Mesenteric fat pad (tissue), 1 donor: ENCODE results near the gene ATP1A4. TPM values are rescaled to one million over a fixed set of nuclear protein-coding genes. Genes with fewer than 3 reads are reported as not detected.

Experiments used
- DNase-seq: peaks from one replicate; pipeline ENCODE4 v3.0.0-alpha.2; 2020; ENCODE audit warnings: low spot score
- total RNA-seq: library from RNA; stranded (reverse); fragmentation: NEBNext Ultra II Directional; extraction: Animal tissue kit (Norgen Biotek cat#: 25700); gene quantifications from one replicate; pipeline ENCODE4 v1.2.1, GENCODE V29; 2021
- donor health status: DM: yes; HTN: yes; CAD: no.

Gene ATP1A4
- total RNA-seq, 1 donor from 2014 or later: 0.39 TPM

DNA sequence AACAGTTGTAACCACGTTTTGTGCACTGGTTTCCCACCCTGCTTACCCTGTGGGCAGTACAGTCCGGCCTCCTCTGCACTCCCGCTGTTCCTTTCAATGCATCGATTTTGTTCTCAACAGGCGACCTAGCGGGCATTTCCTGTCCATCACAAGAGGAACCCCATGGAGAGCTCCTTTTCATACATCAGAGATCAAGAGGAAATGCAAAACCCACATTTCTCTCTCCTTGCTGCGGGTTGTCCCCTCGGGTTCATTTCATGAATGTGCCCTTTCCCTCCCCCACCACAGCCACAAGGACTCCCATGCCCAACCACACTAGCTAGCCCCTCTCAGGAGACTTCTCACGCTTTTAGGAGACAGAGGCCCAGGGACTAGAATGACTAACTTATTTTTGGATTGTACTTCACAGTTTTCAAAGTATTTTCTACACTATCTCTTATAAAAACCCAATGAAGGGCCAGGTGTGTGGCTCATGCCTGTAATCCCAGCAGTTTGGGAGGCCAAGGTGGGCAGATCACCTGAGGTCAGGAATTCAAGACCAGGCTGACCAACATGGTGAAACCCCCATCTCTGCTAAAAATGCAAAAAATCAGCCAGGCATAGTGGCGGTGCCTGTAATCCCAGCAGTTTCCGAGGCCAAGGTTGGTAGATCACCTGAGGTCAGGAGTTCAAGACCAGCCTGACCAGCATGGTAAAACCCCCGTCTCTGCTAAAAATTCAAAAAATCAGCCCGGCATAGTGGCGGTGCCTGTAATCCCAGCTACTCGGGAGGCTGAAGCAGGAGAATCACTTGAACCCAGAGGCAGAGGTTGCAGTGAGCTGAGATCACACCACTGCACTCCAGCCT, 18.4 kb downstream of the ATP1A4 start:
- DNase-seq: no peak

DNA sequence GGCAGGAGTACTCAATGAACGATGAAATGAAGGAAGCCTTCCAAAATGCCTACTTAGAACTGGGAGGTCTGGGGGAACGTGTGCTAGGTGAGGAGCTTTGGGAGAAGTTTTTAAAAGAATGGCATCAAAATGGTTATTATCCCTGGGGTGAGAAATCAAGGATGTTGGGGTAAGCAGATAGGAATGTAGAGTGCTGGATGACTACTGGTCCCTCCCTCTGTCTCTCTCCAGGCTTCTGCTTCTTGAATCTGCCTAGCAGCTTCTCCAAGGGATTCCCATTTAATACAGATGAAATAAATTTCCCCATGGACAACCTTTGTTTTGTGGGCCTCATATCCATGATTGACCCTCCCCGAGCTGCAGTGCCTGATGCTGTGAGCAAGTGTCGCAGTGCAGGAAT, 20.0 kb downstream of the ATP1A4 start:
- no peak for DNase-seq

DNA sequence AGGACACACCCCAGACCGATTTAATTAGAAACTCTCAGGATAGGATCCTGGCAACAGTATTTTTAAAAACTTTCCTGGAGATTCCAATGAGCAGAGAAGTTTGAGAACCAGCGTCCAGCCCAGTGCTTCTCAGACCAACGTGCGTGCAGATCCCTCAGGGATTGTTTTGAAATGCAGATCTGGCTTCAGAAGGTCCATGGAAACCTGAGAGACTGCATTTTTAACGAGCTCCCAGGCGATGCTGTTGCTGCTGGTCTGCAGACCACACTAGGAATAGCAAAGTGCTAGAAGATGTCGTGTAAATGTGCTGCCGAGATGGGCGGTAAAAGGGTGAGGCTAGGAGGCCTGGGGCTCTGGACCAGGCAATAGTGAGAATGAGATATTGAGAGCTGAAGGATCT, 20.6 kb downstream of the ATP1A4 start:
- DNase-seq: no peak

DNA sequence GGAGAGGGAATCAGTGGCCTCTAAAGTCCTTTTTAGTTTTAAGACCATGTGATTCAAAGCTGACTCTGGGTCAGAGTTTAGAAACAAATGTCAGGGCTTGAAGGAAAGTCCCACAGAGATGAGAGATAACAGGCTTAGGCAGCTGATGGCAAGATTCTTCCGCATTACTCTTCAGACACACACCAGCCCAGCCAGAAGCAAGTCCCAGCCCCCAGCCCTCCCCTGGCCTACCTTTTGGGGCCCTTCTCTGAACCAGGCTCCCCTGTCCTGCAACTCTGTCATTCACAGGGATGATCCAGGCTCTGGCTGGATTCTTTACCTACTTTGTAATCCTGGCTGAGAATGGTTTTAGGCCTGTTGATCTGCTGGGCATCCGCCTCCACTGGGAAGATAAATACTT, 25.8 kb downstream of the ATP1A4 start:
- DNase-seq: no peak

DNA sequence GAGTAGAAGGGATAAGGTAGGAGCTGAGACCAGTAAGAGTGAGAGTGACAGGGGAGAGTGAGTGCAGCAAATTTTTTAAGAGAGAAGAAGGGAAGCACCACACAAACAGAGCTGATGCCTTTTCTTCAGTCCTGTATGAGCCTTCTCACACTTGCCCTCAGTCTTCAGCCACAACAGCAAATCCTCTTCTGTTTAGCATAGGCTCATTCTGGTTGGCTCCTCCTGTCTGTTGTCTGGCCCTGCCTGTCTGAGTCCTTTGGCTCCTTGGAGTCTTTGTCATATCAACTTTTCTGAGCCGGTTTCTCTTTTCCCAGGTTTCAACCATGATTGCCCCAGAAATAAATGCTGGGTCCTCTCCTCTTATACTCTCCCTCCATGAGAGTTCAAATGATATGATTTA, 26.3 kb downstream of the ATP1A4 start:
- no peak for DNase-seq

DNA sequence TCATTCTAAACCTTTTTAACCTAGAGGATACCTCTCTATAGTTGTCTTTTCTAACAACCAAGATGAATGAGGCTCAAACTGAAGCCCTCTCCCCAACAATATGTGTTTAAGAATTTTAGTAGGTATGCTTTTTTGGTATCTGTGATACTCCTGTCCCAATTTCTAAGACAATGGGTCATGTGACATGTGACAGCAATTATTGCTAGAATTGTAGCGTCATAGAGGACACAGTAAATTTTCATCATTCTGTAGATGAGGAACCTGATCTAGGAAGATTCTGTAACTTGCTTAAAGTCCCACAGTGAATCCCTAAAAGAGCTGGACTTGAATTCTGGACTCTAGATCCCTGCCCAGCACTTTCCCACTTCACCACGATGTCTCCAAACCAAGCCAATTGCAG, 27.3 kb downstream of the ATP1A4 start:
- DNase-seq: no peak

DNA sequence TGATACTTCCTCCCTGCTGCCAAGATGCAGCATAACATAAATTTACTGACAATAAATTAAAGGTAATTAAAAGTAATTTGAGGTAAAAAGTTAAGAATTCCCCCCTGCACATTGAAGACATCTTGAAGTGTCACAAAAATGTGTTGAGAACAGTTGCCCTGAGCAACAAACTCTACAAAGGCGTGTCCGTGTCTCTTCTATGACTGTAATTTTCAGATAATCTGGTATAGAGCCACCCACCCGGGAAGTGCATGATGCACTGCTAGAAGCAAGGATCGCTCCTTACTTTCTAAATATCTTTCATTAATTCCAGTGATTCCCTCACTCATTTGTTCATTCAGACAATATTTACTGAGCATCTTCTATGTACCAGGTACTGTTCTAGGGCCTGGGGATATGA, 27.9 kb downstream of the ATP1A4 start:
- no peak for DNase-seq

DNA sequence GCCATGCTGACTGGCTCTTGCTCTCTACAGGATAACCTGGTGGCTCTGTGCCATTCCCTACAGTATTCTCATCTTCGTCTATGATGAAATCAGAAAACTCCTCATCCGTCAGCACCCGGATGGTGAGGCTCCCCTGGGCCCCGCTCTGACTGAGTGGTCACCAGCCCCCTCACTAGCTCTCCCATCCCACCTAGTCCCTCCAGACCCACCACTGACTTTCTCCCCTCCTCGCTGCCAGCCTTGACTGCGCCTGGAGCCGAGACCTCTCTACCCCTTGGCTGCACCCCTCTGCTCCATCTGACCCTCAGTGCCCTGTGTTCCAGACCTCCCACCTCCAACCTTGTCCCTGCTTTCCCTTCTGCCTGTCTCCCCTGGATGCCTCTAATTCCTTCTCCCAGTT, 34.8 kb downstream of the ATP1A4 start:
- no peak for DNase-seq

DNA sequence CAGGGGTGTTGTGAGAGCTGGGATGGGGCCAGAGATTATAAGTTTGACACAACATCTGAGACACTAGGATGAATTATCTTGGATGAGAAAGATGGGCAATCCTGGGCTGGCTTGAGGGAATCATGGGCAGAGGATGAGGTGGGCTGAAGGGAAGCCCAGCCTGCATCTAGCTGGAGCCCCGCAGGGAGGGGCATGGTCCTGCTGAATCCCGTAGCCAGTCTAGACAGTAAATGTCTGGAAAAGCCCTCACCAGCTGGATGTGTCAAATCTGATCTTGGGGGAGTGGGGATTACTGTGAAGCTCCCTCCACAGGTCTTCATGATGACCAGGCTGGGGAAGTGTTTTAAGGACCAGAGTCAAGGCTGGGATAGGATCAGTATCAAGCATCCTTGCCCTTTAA, 35.3 kb downstream of the ATP1A4 start:
- DNase-seq: no peak

DNA sequence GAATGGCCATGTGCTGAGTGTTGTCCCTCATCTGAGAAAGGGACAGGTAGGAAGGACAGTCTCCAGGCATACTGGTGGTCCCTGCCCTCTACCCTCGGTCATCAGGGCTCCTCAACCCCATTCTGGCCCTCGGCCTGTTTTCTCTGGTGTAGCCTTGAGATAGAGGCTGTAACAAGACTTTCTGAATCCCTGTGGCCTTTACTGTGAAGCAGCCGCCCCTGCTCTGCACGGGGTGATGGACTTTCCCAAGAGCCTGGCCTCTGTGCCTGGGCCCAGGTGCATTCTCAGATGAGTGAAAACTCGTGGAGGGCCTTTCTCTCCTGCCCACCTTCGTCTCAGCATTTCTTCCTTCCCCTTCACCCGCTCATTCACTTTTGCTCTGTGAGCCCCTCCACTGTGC, 36.0 kb downstream of the ATP1A4 start:
- DNase-seq: no peak

DNA sequence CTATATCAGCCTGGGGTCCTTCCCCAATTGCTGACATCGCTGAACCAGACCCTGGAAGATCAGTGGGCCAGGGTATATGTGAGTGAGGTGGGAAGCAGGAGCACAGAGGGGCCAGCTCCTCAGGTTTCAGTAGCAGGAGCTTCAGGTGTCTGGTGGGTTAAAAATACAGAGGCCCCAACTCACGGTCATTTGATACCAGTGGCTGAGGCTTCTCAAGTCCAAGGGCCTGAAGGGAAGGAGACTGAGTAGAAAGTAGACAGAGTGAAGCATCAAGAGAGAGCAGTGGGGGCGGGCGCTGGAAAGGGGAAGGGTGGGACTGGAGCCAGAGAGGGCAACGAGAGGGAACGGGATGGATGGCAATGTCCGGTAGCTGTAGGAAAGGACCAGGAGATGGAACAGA, 36.9 kb downstream of the ATP1A4 start:
- DNase-seq: no peak

DNA sequence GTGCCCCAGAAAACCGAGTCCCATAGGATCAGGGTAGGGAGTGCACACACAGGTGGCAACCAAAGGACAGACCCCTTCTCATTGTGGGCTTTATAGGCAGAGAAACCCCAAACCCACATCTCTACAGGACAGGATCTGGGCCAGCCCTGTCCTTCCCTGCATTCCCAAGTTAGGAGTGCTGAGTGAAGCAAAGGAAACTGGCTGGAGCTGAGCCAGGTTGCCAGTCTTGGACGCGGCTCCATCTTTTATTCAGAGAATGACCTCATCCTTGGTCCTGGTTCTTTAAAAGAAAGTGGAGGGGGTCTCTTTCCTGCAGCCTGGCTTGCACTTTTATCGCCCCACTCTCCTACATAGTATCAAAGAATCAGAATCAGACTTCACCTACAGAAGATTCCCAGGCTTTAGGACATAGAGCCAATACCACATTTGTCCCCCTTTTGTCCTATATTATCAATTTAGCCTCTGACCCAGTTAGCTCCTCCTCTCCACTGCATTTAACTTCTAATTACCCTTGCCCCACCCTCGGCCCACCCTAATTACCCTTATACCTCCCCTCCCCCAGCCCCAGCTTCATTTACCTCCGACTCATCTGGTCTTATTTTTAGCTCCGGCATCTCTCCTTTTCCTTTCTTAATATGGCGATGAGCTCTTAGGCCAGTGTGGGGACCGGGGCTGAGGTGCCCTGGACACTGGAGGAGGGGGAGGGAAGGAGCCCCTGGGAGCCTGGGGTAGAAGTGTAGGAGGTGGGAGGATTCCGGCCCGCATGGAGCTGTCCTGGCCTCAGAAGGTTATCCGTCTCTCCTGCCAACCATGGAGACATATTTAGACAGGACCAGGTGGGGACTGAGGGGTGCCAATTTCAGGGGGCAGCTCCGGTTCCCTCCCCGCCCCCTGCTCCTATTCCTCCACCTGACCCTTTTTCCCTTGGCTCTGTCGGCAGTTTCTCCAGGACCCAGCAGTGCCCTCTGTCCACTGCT, 38.5 kb downstream of the ATP1A4 start, which contains the start of gene CASQ1:
Gene CASQ1, plus strand, starts transcription at position 927 of the 977 bp plus-strand sequence. CDS start 177 bp downstream, outside the sequence.
- no peak for DNase-seq

DNA sequence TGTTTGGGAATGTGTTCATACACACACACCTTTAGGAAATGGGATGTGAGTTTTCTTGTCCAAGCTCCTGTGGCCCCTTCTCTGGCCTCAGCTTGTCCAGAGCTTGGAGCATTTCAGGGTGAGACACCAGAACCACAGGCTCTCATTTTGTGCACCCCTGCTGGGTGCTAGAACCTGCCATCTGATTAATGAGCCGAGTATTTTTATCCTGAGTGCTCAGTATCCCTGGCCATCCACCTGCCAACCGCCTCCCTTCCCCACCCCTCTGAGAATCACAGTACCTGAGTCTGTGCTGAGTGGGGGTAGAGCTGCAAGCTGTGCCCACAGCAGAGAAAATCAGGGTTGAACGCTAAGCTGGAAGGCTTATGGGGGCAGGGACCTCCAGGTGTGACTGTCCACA, 40.4 kb downstream of the ATP1A4 start:
- DNase-seq: no peak

DNA sequence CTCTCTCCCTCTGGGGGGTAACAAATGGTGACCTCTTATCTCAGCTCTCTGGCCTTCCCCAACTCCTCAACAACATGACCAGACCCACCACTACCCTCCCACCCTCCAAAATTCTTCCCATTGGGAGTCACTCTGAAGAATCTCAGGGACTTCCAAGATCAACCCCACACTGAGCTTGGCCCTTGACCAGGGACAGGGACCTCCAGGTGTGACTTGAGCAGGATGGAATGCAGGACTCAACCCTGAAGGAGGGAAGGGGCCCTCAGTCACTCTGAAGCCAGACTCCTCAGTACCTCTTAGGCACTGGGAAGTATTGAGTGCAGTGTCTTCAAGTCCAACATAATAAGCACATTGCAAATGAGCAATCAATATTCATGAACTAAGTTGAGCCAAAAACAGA, 40.8 kb downstream of the ATP1A4 start:
- no peak for DNase-seq

DNA sequence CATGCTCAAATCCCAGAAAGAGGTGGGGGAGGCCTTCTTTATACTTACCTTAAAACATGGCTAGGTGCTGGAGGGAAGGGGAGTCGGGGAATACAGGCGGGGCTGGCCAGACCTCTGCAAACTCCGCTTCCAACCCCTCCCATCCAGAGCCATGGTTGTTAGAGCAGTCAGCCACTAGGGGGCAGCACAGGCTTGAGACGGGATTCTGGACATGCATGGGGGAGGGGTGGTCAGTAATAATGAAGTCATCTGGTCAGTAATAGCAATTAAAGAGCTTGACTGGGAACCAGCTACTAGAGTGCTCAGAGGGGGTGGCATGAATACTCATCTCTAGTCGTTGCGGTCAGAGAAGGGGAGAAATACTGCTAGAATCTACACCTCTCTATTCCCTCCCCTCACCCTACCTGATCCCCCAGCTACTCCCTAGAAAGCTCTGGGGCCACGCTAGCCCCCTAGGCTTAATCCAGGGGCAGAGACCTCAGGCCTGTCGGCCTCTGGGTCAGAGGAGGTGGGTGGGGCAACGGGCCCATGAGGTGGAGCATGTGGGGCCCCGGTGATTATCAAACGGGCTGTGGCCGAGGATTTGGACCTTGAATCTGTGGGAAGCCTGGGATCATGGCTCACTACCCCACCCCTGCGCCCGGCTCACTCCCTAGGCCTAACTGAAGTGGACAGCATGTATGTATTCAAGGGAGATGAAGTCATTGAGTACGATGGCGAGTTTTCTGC, 41.9 kb downstream of the ATP1A4 start:
- DNase-seq: peak; percentile 94

DNA sequence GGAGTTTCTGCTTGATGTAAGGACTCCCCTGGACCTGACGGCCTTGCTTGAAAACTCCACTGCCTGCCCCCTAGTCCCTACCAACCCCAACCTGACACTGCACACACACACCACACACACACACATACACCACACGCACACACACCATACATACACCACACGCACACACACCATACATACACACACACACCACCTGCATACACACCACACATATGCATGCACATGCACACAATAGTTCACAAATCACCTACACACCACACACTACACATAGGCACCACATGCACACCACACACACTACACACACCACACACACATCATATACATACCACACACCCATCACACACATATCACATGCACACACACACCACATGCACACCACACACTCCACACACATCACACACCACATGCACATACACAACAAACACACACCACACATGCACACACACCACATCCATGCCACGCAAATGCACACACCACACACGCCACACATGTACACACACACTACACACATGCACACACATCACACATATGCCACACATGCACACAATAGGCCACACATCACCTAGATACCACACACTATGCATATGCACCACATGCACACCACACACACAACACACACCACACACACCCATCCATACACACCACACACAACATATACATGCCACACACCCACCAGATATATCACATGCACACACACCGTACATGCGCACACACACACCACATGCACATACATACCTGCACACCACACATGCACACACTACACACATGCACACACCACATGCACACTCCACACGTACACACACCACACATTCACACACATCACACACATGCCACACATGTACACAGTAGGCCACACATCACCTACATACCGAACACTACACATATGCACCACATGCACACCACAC, 42.7 kb downstream of the ATP1A4 start:
- no peak for DNase-seq

DNA sequence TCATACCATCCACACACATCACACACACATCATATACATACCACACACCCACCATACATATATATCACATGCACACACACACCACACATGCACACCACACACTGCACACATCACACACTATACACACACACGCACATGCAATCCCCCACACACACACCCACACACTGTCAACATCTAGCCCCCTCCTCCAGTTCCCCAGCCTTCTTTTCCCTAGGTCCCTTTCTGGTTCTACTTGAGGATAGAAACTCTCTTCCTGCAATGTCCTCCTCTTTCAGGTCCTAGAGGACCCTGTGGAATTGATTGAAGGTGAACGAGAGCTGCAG, 43.3 kb downstream of the ATP1A4 start:
- no peak for DNase-seq

DNA sequence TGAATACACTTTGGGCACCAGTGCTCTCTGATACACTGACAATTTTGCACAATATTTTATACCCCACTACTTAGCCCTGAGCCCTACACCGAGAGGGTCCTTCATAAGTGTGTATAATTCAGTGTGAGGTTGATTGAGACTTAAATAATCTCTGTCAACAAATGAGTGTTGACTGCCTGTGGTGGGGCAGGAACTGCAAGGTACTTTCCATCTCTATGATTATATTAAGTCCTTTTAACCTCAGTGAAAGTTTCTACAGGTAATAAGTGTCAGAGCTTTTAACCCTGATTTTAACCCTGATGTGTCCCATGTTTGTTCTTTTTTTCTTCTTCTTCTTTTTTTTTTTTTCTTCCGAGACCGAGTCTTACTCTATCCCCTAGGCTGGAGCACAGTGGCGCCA, 44.7 kb downstream of the ATP1A4 start:
- no peak for DNase-seq

DNA sequence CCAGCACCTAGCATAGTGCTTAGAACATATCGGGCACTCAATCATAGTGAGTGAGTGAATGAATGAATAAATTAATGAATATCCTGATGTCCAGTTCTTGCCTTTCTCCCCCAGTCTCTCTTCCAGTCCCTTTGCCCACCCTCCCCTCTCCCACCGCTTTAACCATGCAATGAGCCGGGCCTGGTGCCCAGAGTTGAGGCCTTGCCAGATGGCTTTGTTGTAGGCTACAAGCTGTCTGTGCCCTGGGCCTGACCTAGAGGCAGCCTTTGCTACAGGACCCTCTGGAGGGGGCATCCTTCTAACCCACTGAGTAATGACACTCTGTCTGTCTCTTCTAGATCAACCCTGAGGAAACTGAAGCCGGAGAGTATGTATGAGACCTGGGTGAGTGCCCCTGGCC, 45.8 kb downstream of the ATP1A4 start:
- DNase-seq: no peak

DNA sequence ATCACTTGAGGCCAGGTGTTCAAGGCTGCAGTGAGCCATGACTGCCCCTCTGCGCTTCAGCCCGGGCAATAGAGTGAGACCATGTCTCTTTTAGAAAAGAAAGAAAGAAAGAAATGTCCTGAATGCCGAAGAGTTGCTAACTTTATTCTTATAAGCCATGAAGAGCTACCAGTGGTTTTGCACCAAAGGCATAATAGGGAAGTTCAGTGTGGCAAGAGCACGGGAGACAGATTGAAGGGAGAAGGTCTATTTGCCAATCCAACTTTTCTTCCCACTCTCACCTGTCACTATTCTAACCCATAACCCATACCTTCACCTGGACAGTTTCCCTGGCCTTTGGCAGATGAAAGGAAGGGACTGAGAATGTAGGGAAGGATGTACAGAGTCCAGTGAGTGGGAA, 49.4 kb downstream of the ATP1A4 start:
- no peak for DNase-seq
